AG20443 (cell line): Measurements from ENCODE around the gene MAG.
"Not testable (repeated sequence)": the region's sequence is repeated elsewhere in the genome, so short reads cannot be mapped to it uniquely, and the experiment has no call there.

Source experiments
- DNase-seq: peaks from one replicate; pipeline ENCODE4 v3.0.0; 2012; ENCODE audit warnings: low spot score, mixed read lengths

Gene MAG

DNA sequence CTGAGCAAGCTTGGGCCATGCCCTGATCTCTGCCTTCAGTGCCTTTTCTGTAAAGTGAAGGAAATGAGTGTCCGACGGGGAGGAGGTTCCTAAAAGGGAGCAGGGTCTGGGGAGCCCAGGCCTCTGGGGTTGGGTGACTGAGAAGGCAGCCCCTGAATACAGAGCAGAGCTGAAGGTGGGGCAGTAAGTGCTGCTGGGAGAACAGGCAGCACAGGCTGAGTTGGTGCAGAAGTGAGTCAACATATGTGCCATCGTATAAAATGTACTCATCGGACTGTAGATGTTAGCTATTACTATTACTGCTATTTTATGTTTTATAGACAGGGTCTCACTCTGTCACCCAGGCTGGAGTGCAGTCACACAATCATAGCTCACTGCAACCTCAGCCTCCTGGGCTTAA is 10.7 kb upstream of the MAG start:
- no peak for DNase-seq

DNA sequence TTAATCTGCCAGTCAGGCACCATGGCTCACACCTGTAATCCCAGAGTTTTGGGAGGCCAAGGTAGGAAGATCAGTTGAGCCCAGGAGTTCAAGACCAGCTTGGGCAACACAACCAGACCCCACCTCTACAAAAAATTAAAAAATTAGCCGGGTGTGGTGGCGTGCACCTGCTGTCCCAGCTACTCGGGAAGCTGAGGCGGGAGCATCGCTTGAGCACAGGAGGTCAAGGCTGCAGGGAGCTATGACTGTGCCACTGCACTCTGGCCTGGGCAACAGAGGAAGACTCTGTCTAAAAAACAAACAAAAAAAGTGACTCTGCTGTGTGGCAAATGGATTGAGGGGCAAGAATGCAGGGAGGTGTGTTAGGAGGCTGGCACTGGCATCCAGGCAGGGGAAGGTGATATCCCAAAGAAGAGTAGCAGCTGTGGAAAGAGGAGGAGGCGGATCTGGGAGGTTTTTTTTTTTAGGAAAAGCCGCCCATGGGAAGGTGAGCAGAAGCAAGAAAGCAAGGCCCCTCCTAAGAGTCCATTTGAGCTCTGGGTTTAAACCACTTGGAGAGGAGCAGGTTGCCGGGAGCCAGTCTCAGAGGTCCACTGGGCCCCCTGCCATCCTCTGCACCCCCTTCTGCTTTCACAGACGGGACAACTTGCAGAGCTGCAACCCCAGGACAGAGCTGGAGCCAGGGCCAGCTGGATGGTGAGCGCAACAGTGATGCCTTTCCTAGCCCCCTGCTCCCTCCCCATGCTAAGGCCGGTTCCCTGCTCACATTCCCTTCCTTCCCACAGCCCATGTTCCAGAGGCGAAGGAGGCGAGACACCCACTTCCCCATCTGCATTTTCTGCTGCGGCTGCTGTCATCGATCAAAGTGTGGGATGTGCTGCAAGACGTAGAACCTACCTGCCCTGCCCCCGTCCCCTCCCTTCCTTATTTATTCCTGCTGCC is 7.5 kb upstream of the MAG start:
- DNase-seq, result no peak

DNA sequence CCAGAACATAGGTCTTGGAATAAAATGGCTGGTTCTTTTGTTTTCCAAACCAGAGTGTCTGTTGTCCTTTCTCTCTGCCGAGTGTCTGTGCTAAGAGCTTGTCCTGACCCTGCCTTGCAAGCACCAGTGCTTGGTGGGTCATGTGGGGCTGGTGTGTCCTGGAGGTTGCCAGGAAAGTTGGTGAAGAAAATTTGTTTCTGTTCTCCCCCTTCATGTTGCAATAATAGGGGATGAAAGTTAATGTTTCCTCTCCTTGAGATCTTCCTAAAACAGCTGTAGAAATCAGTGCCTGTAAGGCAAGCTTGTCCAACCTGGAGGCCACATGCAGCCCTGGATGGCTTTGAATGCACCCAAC is 6.9 kb upstream of the MAG start:
- DNase-seq, result no peak

DNA sequence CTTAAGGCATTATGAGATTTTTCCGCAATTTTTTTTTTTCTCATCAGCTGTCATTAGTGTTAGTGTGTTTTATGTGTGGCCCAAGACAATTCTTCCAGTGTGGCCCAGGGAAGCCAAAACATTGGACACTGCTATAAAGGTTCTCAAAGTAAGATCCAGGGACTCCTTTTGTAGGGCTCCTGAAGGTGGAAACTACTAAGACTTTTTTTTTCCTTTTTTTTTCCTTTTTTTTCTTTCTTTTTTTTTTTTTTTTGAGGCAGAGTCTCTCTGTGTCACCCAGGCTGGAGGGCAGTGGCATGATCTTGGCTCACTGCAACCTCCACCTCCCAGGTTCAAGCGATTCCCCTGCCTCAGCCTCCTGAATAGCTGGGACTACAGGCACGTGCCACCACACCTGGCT is 6.5 kb upstream of the MAG start:
- not testable (repeated sequence) for DNase-seq

DNA sequence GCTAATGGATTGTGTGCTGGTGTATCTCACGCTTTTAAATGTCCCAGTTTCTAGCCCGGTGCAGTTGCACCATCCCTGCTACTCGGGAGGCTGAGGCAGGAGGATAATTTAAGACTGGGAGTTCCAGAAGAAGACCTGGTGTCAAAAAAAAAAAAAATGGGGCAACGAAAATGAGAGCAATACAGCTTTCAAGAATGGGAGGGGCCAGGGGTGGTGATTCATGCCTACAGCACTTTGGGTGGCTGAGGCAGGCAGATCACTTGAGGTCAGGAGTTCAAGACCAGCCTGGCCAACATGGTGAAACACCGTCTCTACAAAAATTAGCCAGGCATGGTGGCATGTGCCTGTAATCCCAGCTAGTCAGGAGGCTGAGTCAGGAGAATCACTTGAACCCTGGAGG is 5.9 kb upstream of the MAG start:
- not testable (repeated sequence) for DNase-seq

DNA sequence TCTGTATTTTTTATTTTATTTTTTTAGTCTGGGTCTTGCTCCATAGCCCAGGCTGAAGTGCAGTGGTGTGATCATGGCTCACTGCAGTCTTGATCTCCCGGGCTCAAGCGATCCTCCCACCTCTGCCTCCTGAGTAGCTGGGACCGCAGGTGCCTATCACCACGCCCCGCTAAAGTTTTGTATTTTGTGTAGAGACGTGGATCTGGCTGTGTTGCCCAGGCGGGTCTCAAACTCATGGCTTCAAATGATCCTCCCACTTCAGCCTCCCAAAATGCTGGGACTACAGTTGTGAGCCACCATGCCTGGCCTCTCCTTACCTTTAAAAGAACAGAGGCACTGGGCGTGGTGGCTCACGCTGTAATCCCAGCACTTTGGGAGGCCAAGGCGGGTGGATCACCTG is 4.2 kb upstream of the MAG start:
- no peak for DNase-seq

DNA sequence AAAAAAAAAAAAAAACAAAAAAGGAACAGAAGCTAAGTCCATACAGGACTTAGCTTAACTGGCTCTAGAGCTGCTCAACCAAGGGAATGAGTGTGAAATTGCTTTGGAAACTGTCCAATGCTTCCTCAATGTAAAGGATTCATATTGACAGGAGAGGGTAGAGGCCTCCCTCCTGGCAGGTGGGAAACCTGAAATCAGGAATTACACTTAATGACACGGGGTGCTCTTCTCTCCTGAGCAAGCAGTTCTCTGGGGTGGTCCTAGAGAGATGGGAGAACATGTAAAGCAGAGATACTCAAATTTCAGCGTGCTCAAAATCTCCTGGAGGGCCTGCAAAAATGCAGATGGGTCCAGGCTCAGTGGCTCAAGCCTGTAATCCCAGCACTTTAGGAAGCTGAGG is 3.6 kb upstream of the MAG start:
- no peak for DNase-seq

DNA sequence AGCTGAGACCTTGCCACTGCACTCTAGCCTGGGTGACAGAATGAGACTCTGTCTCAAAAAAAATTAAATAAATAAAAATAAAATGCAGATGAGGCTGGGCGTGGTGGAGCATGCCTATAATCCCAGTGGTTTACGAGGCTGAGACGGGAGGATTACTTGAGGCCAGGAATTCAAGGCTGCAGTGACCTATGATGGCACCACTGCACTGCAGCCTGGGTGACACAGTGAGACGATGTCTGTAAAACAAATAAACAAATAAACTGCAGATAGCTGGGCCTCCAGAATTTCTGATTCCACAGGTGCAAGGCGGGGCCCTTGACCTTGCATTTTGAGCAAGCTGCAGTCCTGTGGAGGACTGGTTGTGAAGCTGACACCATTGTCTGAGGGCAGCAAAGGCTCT is 3.1 kb upstream of the MAG start:
- no peak for DNase-seq

DNA sequence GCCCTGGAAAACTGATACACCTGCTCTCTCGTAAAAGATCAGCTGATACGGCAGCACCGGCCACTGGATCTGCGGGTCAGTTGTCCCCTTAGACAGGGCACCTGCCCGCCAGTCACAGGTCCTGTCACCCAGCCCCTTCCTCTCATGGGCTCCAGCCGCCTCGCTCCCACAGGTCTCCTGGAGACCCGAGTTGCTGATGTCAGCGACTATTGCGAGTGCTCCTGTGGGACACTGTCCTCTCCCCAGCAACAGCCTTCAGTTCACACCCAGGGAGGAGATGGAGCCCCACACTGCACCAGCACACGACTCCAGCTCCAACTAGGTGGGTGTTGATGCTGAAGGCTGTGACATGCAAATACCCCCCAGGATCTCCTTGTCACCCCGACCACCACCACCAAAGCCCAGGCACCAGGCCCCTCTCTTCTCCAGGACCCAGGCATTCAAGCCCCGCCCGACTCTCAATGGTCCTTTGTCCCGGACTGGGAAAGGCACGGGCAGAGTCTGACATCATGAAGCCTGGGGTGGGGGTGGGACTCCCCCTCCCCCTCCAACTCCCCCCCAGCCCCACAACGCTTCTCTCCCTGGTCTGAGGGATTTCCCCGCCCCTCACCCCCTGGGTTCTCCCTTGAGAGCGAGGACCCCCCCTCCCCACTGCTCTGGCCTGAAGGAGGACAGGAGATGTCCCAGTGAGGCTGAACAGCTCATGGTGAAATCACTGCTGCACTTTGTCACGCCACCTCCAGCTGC is 1.4 kb upstream of the MAG start:
- DNase-seq, result no peak

DNA sequence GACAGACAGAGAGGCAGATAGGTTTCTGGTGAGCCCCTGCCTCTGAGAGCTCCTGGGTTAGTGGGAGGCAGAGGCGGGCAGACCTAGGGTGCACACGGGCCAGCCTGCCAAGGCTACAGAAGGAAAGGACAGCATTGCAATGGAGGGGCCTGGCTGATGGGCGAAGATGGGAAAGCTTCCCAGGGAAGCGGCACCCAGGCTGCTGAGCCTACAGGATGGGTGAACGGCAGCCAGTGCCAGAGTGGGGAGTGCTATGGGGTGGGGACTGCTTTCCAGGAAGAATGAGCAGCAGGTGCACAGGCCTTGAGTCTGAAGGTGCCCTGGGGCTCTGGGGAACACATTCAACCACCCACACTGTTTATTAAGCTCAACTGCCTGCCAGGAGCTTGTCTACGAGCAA is 702 bp upstream of the MAG start:
- no peak for DNase-seq

DNA sequence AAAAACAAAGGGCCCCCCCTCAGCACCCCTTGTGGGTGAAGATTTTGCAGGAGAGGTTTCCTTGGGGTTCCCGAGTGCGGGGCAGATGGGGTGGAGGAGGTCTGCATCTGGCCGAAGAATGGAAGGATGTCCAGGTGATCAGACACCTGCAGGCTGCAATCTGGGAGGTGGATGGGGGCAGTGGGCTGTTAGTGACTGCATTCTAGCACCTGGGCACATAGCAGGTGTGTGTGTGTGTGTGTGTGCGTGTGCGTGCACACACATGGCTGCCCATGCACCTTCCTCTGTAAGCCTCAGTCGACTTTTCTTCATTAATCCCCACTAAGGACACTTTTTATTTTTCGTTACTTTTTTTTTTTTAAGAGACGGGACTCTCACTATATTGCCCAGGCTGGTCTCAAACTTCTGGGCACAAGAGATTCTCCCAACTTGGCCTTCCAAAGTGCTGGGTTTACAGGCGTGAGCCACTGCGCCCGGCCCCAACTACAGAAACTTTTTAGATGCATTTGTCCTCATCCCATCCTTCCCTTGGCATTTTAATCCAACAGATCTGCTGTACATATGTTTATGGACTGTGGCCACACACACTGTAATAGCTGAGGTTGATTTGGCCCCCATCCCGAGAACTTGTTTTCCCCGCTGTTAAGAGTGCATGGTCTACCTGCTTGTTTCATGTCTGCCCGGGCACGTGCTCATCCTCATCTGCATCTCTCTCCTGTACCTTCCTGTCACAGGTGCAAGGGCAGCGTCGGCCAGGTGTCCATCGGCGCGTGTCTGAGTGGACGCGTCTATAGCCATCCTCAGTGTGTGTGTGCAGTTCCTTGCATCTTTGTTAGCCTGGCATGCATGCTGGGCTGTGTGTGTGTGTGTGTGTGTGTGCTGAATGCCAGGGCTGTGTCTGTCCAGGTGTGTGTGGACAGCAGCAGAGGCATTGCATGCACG is 731 bp downstream of the MAG start:
- DNase-seq, result no peak

DNA sequence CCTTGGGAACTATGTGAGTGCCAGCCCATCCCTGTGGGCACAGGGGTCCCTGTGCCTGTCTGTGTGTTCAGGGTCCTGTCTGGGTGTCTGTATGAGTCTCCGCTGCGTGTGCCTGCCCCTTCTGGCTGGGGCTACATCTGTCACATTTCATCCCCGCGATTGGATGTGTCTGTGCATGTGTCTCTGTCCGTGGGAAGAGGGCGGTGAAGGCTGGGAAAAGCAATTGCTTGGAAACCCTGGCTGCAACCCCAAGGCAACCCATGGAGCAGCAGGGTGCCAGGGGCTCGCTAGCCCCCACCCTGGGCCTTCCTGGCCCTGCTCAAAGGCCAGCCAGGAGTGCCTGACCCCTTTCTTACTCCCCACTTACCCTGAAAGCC is 1.4 kb downstream of the MAG start:
- DNase-seq, result no peak

DNA sequence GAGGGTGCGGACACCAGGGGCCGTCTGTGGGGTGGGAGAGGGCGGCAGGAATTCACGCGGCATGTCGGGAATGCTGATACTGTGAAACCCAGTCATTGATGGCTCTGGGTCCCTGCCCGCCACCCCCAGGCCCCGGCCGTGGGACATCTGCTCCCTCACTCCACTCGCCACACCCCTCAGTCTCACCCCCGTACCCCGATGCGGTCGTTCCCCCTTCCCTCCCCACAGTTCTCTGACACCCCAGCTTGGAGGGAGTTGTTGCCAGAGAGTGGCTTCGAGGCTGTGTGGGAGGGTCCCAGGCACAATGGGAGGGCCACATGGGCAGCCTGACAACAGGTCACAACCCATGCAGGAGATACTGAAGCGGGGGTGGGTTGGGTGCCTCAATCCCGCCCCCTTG is 1.8 kb downstream of the MAG start:
- no peak for DNase-seq

DNA sequence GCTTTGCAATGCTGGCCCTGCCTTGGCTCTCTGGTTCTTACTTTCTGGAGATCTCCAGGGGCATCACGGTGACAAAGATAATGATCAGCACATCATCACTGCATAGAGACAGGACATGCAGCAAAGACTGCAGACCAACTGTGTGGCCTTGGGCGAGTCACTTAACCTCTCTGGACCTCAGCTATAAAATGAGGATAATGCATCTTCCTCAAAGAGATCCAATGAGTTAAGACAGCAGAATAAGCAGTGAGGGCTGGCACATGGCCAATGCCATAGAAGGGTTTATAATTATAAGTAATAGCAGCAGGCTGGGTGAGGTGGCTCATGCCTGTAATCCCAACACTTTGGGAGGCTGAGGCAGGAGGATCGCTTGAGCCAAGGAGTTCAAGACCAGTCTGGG is 2.4 kb downstream of the MAG start:
- no peak for DNase-seq

DNA sequence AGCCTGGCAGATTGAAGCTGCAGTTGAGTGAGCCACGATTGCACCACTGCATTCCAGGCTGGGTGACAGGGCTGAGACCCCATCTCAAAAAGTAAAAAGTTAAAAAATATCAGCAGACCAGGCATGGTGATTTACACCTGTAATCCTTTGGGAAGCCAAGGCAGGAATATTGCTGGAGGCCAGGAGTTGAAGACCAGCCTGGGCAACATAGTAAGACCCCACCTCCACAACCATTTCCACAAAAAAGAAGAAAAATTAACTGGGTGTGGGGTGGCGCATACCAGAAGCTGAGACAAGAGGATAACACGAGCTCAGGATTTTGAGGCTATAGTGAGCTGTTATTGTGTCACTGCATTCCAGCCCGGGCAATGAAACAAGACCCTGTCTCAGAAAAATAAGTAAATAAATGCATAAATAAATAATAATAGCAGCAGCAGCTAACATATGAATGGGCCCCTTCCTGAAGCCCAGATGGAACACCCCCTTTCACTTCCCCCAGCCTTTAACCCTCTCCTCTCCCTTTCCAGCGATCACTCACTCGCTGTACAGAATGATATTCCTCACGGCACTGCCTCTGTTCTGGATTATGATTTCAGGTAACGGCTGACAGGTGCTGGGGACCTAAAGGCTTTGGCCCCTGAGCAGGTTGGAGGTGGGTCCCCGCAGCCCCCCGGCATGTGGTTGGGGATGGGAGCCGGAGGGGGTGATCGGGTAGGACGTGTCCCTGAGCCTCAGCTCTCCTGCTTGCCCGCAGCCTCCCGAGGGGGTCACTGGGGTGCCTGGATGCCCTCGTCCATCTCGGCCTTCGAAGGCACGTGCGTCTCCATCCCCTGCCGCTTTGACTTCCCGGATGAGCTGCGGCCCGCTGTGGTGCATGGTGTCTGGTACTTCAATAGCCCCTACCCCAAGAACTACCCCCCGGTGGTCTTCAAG is 3.2 kb downstream of the MAG start:
- DNase-seq, result no peak

DNA sequence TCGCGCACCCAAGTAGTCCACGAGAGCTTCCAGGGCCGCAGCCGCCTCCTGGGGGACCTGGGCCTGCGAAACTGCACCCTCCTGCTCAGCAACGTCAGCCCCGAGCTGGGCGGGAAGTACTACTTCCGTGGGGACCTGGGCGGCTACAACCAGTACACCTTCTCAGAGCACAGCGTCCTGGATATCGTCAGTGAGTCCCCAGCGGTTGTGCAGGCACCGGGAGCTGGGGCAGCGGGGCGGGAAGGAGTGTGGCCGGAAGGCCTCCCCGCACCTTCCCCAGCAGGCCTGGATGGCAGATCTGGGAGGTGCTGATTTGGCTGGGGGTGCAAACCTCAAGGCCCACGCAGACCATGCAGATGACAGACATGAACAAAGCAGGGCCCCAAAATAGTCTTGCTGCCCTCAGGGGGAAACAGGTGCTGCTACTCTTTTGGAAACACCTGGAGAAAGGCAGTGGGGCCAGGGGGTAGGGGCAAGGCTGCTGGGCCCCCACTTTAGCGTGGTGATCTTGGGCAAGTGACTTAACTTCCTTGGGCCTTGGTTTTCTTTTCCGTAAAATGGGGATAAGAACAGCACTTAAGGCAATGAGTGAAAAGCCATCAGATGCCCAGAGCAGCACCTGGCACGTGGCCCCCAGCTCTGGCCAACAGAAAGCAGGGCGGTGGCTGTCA is 4.0 kb downstream of the MAG start:
- no peak for DNase-seq

DNA sequence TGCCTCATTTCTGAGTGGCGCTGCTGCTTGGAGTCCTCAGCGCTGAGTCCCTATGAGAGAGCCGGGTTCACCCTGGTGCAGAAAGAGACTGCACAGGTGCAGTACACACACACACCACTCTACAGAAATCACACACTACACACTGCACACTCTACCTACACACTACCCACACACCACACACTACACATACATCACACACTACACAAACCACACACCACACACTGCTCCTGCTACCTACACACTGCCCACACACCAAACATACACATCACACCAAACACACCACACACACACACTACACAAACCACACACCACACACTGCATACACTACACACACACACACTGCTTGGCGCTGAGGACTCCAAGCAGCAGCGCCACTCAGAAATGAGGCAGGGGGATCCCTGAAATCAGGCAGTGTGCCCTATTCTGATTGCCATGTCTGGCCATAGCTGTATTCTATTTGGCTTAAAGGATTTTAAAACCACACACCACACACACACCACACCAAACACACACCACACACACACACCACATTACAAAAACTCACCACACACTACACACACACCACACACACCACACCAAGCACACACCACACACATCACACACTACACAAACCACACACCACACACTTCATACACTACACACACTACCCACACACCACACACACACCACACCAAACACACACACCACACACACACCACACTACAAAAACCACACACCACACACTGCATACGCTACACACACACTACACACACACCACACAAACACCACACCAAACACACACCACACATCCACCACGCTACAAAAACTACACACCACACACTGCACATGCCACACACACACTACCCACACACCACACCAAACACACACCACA is 4.9 kb downstream of the MAG start:
- DNase-seq, result no peak

DNA sequence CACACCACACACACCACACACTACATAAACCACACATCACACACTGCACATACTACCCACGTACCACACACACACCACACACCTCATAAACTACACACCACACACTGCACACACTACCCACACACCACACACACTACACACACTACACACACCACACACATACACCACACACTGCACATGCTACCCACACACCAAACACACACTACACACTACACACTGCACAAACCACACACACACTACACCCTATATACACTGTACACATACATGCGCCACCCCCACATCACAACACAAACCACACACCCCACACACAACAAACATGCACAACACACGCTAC is 5.5 kb downstream of the MAG start:
- DNase-seq, result no peak

DNA sequence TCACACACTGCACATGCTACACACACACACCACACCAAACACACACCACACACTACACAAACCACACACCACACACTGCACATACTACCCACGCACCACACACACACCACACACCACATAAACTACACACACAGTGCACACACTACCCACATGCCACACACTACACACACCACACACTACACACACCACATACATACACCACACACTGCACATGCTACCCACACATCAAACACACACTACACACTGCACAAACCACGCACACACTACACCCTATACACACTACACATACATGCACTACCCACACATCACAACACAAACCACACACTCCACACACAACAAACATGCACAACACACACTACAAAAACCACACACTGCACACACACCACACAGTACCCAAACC is 6.0 kb downstream of the MAG start:
- DNase-seq, result no peak

DNA sequence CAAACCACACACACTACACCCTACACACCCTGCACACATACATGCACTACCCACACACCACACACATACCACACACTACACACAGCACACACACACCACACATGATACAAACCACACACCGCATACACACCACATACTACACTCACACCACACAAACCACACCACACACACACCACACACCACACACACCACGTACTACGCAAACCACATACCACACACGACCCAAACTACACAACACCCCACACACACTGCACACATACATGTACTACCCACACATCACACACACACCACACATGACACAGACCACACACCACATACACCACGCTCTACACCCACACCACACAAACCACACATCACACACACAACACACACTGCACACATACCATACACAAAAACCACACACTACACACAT is 6.6 kb downstream of the MAG start:
- DNase-seq, result no peak
